Loucy (cell line): ENCODE data around the gene ZFPM1.

Experiments
- H2AFZ ChIP-seq: fragments of 200-600 bp; sonication (generic); 2 replicates; pipeline ENCODE4 v1.6.0; 2016; ENCODE audit warnings: antibody characterized with exemption, mild to moderate bottlenecking, low read length, moderate library complexity
- H3F3A ChIP-seq: fragments of 200-600 bp; 2 replicates; pipeline ENCODE4 v1.6.0; 2016; ENCODE audit warnings: antibody characterized with exemption, low read depth, mild to moderate bottlenecking
- H3K27me3 ChIP-seq: fragments of 200-600 bp; sonication (generic); 2 replicates; pipeline ENCODE4 v1.6.1; 2014; ENCODE audit warnings: low read length, mild to moderate bottlenecking; ENCODE audit not compliant: insufficient read depth, poor library complexity, severe bottlenecking
- H3K36me3 ChIP-seq: fragments of 200-600 bp; sonication (generic); 2 replicates; pipeline ENCODE4 v1.6.1; 2016; ENCODE audit warnings: low read length; ENCODE audit not compliant: insufficient read depth
- H3K4me1 ChIP-seq: fragments of 200-600 bp; sonication (generic); 2 replicates; pipeline ENCODE4 v1.5.1; 2014; ENCODE audit warnings: low read length, mild to moderate bottlenecking; ENCODE audit not compliant: insufficient read depth, poor library complexity, severe bottlenecking
- H3K4me2 ChIP-seq: fragments of 200-600 bp; sonication (generic); 2 replicates; pipeline ENCODE4 v1.6.0; 2014; ENCODE audit warnings: antibody characterized with exemption, low read length, low read depth, mild to moderate bottlenecking; ENCODE audit not compliant: poor library complexity, severe bottlenecking
- H3K4me3 ChIP-seq: fragments of 200-600 bp; sonication (generic); 2 replicates; pipeline ENCODE4 v1.5.1; 2014; ENCODE audit warnings: low read length, mild to moderate bottlenecking, mixed read lengths; ENCODE audit not compliant: poor library complexity, severe bottlenecking
- H3K79me2 ChIP-seq: fragments of 200-600 bp; sonication (generic); 2 replicates; pipeline ENCODE4 v1.6.1; 2014; ENCODE audit warnings: low read length; ENCODE audit not compliant: insufficient read depth
- H3K9ac ChIP-seq: fragments of 200-600 bp; sonication (generic); 2 replicates; pipeline ENCODE4 v1.6.0; 2014; ENCODE audit warnings: mild to moderate bottlenecking, low read depth, low read length, moderate library complexity; ENCODE audit not compliant: poor library complexity, severe bottlenecking
- H3K9me2 ChIP-seq: fragments of 200-600 bp; sonication (generic); replicated peaks from 2 replicates; pipeline ENCODE4 v1.6.1; 2016; ENCODE audit warnings: low read depth, low read length, mixed read lengths
- H3K9me3 ChIP-seq: fragments of 200-600 bp; sonication (generic); 2 replicates; pipeline ENCODE4 v1.6.1; 2014; ENCODE audit warnings: mild to moderate bottlenecking, antibody characterized with exemption, low read length, low read depth; ENCODE audit not compliant: insufficient read depth
- H4K20me1 ChIP-seq: fragments of 200-600 bp; sonication (generic); 2 replicates; pipeline ENCODE4 v1.6.0; 2014; ENCODE audit warnings: antibody characterized with exemption, low read length, mild to moderate bottlenecking; ENCODE audit not compliant: insufficient read depth, poor library complexity, severe bottlenecking
- CTCF ChIP-seq: fragments of 200-600 bp; sonication (generic); conservative IDR thresholded peaks from 2 replicates; pipeline ENCODE4 v1.5.1; 2014; ENCODE audit warnings: mild to moderate bottlenecking, antibody characterized with exemption, low read length
- EZH2phosphoT487 ChIP-seq: fragments of 200-600 bp; IDR thresholded peaks from 2 replicates; pipeline ENCODE4 v1.6.1; 2018; ENCODE audit warnings: antibody characterized with exemption, mild to moderate bottlenecking, moderate library complexity, borderline replicate concordance

Gene ZFPM1

GRCh38 chr16:88503374-88503770, 50.3 kb downstream of the ZFPM1 start:
- Histone ChIP-seq H3F3A (no peaks in the 10 kb centered on the region), H3K27me3 (no peaks in the 10 kb centered on the region), H3K4me3 (no peak overlapping the region), H3K36me3 (peaks cover 5% of the 10 kb centered on the region; the same call in 1 of the 2 replicates), H3K4me2 (no peak overlapping the region), H3K4me1 (no peaks in the 10 kb centered on the region), H3K9ac (no peak overlapping the region), H3K9me2 (no peaks in the 10 kb centered on the region), H3K79me2 (peaks cover 10% of the 10 kb centered on the region; the same call in 1 of the 2 replicates), H4K20me1 (peaks cover 3% of the 10 kb centered on the region), H2AFZ (no peak overlapping the region), H3K9me3 (no peaks in the 10 kb centered on the region)
- TF ChIP-seq CTCF, result no peak

GRCh38 chr16:88503771-88504488, 50.9 kb downstream of the ZFPM1 start:
- Histone ChIP-seq H3K27me3 (no peaks in the 10 kb centered on the region), H3K4me2 (no peak overlapping the region), H3K79me2 (peaks cover 10% of the 10 kb centered on the region; the same call in 1 of the 2 replicates), H4K20me1 (peaks cover 3% of the 10 kb centered on the region), H3K9ac (no peak overlapping the region), H2AFZ (no peak overlapping the region), H3K36me3 (peaks cover 5% of the 10 kb centered on the region; the same call in 1 of the 2 replicates), H3K4me1 (no peaks in the 10 kb centered on the region), H3K9me3 (no peaks in the 10 kb centered on the region), H3K9me2 (no peaks in the 10 kb centered on the region), H3K4me3 (no peak overlapping the region), H3F3A (no peaks in the 10 kb centered on the region)
- TF ChIP-seq EZH2phosphoT487 (no peak), CTCF (no peak)

- Histone ChIP-seq H3K9me3 (no peaks in the 10 kb centered on the region), H3F3A (no peaks in the 10 kb centered on the region), H3K9ac (no peak overlapping the region), H3K36me3 (peaks cover 5% of the 10 kb centered on the region; the same call in 1 of the 2 replicates), H3K9me2 (no peaks in the 10 kb centered on the region), H3K4me1 (no peaks in the 10 kb centered on the region), H4K20me1 (peaks cover 3% of the 10 kb centered on the region), H3K4me3 (no peak overlapping the region), H2AFZ (no peak overlapping the region), H3K79me2 (peaks cover 10% of the 10 kb centered on the region; the same call in 1 of the 2 replicates), H3K4me2 (no peak overlapping the region), H3K27me3 (no peaks in the 10 kb centered on the region)
- no peak for TF ChIP-seq CTCF
- no peak for TF ChIP-seq EZH2phosphoT487
Observed at GRCh38 chr16:88504489-88505404, 51.7 kb downstream of the ZFPM1 start.
